Vagina (tissue), 2 donors: Measurements from ENCODE around the gene MRGPRF. TPM values are rescaled to one million over a fixed set of nuclear protein-coding genes. Genes with fewer than 3 reads are reported as not detected.

Source experiments
- DNase-seq, 2 donors: peaks; one replicate each; pipeline ENCODE4 v3.0.0-alpha.2; 2017; ENCODE audit errors: extremely low spot score in 2 of 2
- H3K27ac ChIP-seq: fragments of 200-600 bp; sonication (generic); one replicate; pipeline ENCODE4 v1.5.1; 2019
- H3K27me3 ChIP-seq: fragments of 200-600 bp; sonication (generic); one replicate; pipeline ENCODE4 v1.5.1; 2019
- H3K36me3 ChIP-seq, 2 donors: fragments of 200-600 bp; sonication (generic); one replicate each; pipeline ENCODE4 v1.5.1; 2017 to 2019
- H3K4me1 ChIP-seq: fragments of 200-600 bp; sonication (generic); one replicate; pipeline ENCODE4 v1.5.1; 2019
- H3K4me3 ChIP-seq, 2 donors: fragments of 200-600 bp; sonication (generic); 1 replicate in 1 of 2; 2 replicates in 1 of 2; pipeline ENCODE4 v1.5.1; 2016 to 2019
- H3K9me3 ChIP-seq: fragments of 200-600 bp; sonication (generic); one replicate; pipeline ENCODE4 v1.5.1; 2019
- CTCF ChIP-seq, 3 experiments: fragments of 450-650 bp in 2 of 3; fragments of 200-600 bp in 1 of 3; sonication (generic) in 1 of 3; IDR thresholded peaks; one replicate each; pipeline ENCODE4 v1.5.1; 2017 to 2019; ENCODE audit warnings: antibody characterized with exemption in 3 of 3, mild to moderate bottlenecking in 2 of 3, moderate library complexity in 2 of 3
- POLR2A ChIP-seq, 2 donors: fragments of 450-650 bp; IDR thresholded peaks; one replicate each; pipeline ENCODE4 v1.6.1; 2017; ENCODE audit warnings: antibody characterized with exemption in 2 of 2, mild to moderate bottlenecking in 2 of 2, moderate library complexity in 2 of 2
- POLR2AphosphoS5 ChIP-seq, 2 donors: sonication (generic); formaldehyde crosslinking; IDR thresholded peaks; one replicate each; pipeline ENCODE4 v1.9.0; 2017; ENCODE audit warnings: antibody characterized with exemption in 2 of 2, mild to moderate bottlenecking in 2 of 2, low read depth in 1 of 2; ENCODE audit not compliant: insufficient read depth in 1 of 2
- intact Hi-C: fragments of 100-400 bp; cut with DNase I; formaldehyde crosslinking; loops from one replicate; pipeline ENCODE4 v1.15.1; 2023
- total RNA-seq: library from RNA; depleted of rRNA; stranded (reverse); fragments of >200 nt; gene quantifications from one replicate; pipeline ENCODE4 v1.2.3, GENCODE V29; 2016

MRGPRF gene
- total RNA-seq, 1 donor from 2014 or later = 84.5 TPM

GRCh38 chr11:68992743-68993255 is 20.2 kb downstream of the MRGPRF start:
- no peak for TF ChIP-seq POLR2AphosphoS5 (IDR thresholded peaks at IDR 0.05; ENCODE audit: insufficient read depth in 1 of 2, low read depth in 1 of 2)
- TF ChIP-seq CTCF (IDR thresholded peaks at IDR 0.05) = no peak
- TF ChIP-seq POLR2A (IDR thresholded peaks at IDR 0.05) = no peak
- Histone ChIP-seq H3K27ac (no peak overlapping the region), H3K9me3 (no peaks in the 10 kb centered on the region), H3K36me3 (no peaks in the 10 kb centered on the region), H3K4me1 (peaks cover 4% of the 10 kb centered on the region), H3K27me3 (no peaks in the 10 kb centered on the region), H3K4me3 (no peak overlapping the region)
- intact Hi-C loops = no loop called here
- DNase-seq = peak in 1 of 2 donors; percentile 62

- H3K4me1 ChIP-seq = no peaks in the 10 kb centered on the region
Measured at GRCh38 chr11:68990995-68991780, 21.9 kb downstream of the MRGPRF start.

GRCh38 chr11:68989936-68990606 is 23.0 kb downstream of the MRGPRF start:
- H3K9me3 ChIP-seq = no peaks in the 10 kb centered on the region
- no peak overlapping the region for H3K27ac ChIP-seq
- intact Hi-C loops = no loop called here
- no peaks in the 10 kb centered on the region for H3K36me3 ChIP-seq
- peak in 1 of 2 donors; percentile 60 for DNase-seq
- H3K4me3 ChIP-seq = no peak overlapping the region
- H3K4me1 ChIP-seq = no peaks in the 10 kb centered on the region
- no peaks in the 10 kb centered on the region for H3K27me3 ChIP-seq
- TF ChIP-seq POLR2AphosphoS5 (IDR thresholded peaks at IDR 0.05; ENCODE audit: insufficient read depth in 1 of 2, low read depth in 1 of 2) = no peak
- TF ChIP-seq CTCF (IDR thresholded peaks at IDR 0.05) = no peak
- no peak for TF ChIP-seq POLR2A (IDR thresholded peaks at IDR 0.05)

More at GRCh38 chr11:68990995-68991780, 21.9 kb downstream of the MRGPRF start:
- intact Hi-C loops = no loop called here
- no peaks in the 10 kb centered on the region for H3K9me3 ChIP-seq
- H3K27ac ChIP-seq = no peak overlapping the region
- no peak overlapping the region for H3K4me3 ChIP-seq
- TF ChIP-seq POLR2A (IDR thresholded peaks at IDR 0.05) = no peak
- TF ChIP-seq POLR2AphosphoS5 (IDR thresholded peaks at IDR 0.05; ENCODE audit: insufficient read depth in 1 of 2, low read depth in 1 of 2) = no peak
- TF ChIP-seq CTCF (IDR thresholded peaks at IDR 0.05) = no peak
- no peaks in the 10 kb centered on the region for H3K36me3 ChIP-seq
- DNase-seq = peak in 1 of 2 donors; percentile 74
- no peaks in the 10 kb centered on the region for H3K27me3 ChIP-seq

- DNase-seq = no peak
- Histone ChIP-seq H3K4me1 (no peaks in the 10 kb centered on the region), H3K9me3 (no peaks in the 10 kb centered on the region), H3K27me3 (no peaks in the 10 kb centered on the region), H3K36me3 (no peaks in the 10 kb centered on the region), H3K4me3 (no peak overlapping the region), H3K27ac (no peak overlapping the region)
- no peak for TF ChIP-seq POLR2AphosphoS5 (IDR thresholded peaks at IDR 0.05; ENCODE audit: insufficient read depth in 1 of 2, low read depth in 1 of 2)
- no peak for TF ChIP-seq POLR2A (IDR thresholded peaks at IDR 0.05)
- TF ChIP-seq CTCF (IDR thresholded peaks at IDR 0.05) = no peak
- intact Hi-C loops = no loop called here
Measured at GRCh38 chr11:68988491-68988890, 24.6 kb downstream of the MRGPRF start.
